Activated CD4-positive, CD25-positive, alpha-beta regulatory T cell treated with anti-CD3 and anti-CD28 coated beads, Interleukin-2, amount 50 U/mL, for 72 hours (primary cell): ENCODE data around the gene GSKIP.

Source experiments
- DNase-seq: peaks from one replicate; pipeline ENCODE4 v3.0.0; 2021

The GSKIP gene

DNA sequence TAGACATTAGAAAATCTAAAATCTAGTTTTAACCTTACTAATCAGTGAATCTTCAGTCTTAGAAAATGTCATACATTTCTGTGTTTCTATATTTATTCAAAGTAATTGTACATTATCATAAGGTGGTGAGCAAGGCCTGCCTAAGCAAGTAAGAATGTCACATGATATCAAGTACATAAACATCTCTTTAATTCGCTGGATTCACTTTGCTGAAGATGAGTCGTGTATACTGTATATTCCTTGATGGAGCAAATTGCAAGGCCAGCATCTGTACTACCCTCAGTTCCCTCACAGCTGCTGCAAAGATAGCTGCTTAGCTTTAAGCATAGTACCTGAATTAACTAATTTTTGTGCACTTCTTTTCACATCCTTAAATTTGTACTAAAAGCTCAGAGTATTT, 20.1 kb downstream of the GSKIP start:
- DNase-seq: no peak

DNA sequence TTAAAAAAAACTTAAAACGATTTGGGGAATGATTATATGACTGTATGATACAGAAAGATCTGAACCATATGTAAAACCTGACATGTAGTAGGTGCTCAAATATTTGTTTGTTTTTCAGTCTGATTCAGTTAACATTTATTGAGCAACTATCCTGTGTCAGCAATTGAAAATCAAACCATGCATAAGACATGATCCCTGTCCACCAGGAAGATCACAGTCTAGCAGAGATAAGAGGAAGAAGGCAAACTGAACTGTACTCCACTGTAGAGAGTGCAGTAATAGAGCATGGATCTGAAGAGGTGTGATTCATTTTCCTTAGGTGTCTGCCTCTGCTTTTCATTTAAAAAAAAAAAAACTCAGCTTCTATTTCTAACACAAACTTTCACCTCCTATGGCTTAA, 20.7 kb downstream of the GSKIP start:
- DNase-seq: no peak

DNA sequence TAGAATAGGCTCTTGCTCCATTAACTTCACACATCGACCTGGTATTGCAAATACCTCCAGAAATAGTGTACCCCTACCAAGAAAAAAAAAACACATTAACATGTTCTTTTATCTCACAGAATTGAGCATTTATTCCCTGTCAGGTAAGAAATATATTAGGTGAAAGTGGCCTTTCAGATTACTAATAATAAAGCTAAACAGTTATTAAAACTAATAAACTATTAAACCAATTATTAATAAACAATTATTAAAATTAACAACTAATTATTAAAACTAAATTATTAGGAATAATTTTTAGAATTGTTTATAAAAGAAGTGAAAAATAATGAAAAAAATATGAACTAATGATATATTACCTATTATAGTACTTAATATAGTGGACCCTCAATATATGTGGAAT, 21.4 kb downstream of the GSKIP start:
- no peak for DNase-seq

DNA sequence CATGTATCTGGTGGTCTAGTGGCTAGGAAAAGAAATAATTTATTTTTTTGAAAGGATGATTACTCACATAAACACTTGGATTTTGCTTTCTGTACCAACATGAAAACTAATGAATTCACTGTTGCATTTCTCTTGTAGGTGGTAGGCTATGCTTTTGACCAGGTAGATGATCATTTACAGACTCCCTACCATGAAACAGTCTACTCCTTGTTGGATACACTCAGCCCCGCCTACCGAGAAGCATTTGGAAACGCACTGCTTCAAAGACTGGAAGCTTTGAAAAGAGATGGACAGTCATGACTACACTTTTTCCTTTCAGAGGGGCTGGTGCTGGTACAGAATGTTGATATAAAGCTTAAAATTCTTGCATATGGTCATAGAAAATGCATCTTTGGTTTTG, 22.1 kb downstream of the GSKIP start:
- no peak for DNase-seq

DNA sequence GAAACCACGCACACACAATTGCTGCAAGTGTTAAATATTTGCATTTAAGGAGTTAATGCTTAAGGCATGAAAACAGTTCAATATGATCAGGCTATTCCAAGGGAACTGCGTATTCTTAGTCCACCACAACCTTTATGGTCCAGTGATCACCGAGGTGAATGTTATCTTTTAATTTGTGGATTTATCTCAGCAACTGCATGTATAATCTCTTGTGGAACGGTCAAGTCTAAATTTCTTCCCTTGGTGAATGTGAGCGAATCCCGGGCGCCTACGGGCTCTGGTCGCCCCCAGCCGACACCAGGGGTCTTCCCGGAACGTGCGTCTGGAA, 27.6 kb downstream of the GSKIP start:
- DNase-seq: no peak

DNA sequence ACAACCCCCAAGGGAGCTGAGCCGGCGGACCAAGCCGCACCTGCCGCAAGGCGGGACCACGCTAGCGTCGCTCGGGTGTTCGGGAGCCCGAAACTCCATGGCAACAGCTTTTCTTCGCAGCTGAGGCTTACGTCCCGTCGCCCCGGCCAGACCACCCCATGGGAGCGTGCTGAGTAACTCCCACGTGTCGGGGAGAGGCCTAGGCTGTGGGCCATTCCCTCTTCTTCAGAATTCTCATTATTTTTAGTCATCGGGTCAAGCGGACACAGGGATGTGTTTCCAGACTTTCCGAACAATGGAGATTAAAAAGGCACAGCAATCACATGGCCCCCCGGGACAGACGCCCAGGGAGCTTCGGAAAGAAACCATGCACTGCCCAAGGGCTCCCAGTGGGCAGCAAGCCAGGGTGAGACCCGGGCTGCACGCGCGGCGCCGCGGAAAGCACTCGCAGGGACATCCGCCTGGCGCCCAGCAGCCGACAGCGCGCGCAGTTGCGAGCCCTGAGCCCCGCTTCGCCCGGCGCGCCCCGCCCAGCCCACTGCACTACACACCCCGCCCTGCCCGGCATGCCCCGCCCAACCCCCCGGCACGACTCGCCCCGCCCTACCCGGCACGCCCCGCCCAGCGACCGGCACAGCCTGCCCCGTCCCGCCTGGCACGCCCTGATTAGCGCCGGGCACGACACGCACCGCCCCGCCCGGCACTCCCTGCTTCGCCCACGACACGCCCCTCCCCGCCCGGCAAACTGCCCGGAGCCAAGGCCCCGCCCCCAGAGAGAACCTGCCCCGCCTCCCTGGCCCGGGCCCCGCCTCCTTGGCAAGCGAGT, 28.2 kb downstream of the GSKIP start:
- peak; percentile 100 for DNase-seq

DNA sequence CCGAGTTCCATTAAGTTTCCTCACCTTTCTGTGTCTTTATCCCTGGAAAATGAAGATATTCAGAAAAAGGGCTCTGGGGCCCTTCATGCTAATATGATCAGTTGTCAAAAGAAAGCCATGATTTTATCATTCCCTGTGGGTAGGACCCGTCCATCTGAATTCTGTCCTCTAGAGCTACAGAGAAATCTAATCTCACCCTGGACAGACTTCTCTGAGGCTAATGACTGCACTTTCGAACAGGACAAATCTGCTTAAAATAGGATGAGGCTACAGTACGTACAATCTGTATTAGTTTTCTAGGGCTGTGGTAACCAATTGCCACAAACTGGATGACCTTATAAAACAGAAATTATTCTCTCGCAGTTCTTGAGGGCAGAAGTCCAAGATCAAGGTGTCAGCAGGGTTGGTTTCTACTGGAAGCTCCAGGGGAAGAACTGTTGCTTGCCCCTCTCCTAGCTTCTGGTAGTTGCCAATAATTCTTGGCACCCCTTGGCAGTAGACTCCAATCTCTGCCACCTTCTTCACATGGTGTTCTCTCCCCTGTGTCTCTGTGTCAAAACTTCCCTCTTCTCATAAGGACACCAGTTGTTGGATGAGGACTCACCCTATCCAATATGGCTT, 29.9 kb downstream of the GSKIP start:
- DNase-seq: no peak

DNA sequence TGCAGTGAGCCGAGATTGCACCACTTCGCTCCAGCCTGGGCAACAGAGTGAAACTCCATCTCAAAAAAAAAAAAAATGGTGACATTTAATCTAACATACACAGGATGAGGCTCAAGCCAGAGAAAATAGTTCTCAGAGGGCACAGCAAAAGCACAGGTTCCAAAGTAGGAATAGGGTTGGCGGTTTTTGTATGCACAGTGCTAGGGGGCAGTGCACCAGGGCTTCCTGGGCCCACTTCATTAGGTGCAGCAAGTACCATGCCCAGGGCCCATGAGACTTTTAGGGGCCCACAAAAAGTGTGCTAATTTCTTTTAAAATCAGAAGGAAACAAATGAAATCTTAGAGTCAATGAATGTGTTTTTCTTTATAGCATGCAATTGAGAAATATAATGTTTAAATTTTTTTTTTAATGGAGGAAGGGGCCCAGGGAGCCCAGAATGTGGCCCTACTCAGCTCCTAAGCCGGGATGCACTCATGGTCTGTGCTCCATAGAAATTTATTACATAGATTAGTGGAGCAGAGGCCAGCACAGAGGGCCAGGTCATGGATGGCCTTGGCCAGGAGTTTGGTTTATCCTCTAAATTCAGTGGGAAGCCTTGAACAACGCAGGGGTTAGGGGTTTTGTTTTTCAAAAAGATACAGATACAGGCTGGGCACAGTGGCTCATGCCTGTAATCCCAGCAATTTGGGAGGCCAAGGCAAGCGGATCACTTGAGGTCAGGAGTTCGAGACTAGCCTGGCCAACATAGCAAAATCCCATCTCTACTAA, 30.9 kb downstream of the GSKIP start:
- no peak for DNase-seq

DNA sequence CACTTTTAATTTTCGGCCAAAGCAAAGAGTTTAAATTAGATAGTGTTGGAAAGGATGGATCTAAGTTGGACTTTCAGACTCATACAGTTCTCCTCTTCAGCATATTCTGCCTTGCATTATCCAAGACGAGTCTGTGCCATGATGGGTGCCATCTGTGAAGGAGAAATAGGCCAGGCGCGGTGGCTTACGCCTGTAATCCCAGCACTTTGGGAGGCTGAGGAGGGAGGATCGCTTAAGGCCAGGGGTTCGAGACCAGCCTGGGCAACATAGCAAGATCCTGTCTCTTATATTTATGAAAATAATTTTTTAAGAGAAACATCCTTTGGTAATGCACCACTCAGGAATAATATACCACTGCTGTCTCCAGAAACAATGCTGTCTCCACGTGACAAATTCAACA, 35.1 kb downstream of the GSKIP start:
- no peak for DNase-seq

DNA sequence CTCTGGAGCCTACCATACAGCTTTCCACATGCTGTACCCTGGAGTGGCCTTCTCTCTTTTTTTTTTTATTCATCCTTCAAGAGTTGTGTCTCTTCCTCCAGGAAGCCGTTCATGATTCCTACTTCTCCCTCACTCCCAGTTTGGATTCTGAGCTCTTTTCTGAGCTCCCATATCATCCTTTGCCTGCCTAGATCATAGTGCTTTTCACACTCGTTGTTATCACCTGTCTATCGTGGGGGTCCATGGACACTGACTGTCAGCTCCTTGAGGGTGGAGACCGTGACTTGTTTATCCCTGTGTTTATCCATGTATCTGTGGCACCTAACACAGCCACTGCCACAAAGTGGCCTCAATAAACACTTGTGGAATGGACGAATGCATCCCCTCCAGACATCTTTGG, 35.6 kb downstream of the GSKIP start:
- no peak for DNase-seq

DNA sequence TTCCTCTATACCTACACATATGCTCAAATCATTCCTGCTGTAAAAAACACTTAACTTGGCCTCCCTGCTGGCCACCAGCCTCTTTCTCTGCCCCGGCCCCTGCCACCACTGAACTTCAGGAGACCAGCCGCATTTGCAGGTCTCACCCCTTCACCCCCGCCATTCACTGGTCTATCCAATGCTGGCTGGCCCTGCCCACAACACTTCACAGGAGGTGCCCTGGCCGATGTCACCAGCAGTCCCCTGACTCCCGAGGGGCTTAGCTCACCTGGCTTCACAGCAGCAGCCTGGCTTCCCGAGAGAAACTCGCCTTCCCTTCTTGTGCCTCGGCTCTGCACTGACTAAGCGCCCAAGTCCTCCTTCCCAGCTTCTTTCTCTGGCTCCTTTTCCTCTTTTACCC, 36.1 kb downstream of the GSKIP start:
- no peak for DNase-seq

DNA sequence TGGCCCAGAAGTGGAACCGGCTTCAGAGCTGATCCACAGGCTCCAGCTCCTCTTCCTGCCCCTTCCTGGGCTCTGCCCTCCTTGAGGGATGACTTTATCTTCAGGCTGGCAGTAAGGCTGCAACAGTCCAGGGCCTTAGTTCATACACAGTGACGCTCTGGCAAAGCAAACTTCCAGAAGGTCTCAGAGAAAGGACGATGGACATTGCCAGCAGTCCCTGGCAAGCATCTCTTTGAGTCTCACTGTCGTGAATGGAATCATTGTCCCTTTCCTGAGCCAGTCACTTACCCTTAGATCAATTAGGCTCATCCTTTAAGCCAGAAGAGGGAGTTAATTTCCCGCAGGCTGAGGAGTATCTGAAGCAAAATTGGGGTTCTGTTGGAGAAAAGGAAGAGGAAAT, 37.2 kb downstream of the GSKIP start:
- DNase-seq: no peak

DNA sequence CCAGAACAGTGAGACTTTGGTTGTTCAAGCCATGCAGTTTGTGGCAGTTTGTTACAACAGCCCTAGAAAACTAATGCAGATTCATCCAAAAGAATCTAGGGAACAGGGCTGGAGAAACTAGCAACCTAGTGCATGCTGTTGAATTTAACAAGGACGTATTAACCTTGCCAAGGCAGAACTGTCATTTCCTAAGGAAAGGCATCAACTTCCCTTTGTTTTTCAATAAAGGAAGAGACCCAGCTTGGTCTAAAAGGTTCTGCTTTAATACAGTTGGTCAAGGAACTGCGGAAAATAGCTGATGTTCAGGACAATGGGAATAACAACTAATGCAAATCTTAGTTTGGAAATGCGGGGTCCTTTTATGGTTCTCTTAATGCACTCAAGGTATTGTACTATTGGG, 40.1 kb downstream of the GSKIP start:
- no peak for DNase-seq

DNA sequence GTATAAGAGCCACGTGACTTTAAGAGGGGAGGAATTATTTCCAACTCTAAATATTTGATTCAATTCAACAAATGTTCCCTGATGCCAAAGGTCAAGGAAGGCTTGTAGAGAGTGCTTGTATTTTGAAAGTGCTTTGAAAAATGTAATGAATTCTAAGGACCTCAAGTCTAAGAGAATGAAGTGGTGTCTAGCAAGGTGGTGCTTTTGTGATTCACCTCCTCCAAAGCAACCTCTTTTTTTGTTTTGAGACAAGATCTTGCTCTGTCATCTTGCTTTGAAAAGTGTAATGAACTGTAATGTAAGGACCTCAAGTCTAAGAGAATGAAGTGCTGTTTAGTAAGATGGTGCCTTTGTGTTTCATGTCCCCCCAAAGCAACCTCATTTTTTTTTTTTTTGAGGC, 42.4 kb downstream of the GSKIP start:
- DNase-seq: no peak

DNA sequence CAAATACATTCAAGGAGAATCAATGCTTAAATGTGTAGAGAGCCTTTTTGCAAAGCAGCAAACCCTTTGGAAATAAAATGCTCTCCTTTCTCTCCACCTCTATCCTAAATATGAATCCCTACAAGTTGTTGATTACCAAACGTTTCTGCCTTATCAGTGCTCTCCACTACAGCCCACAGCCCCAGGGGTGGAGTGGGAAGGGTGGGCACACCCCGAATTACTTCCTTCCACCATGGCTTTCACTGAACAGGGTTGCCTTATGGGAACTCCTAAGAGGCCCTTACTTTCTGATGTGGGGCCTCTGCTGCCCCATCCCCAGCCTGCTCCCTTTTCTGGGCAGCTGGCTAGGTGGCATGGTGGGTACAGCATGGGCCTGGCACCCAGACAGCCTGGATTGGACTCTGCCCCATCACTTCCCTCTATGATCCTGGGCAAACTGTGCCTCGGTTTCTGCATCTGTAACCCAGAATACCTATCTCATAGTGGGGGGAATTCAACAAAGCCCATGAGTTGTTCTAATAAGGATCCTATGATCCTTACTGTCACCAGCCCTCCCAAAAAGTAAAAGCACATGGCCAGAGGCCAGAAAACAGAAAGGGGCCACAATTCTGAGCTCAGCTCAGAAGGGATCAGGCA, 44.7 kb downstream of the GSKIP start:
- DNase-seq: no peak

DNA sequence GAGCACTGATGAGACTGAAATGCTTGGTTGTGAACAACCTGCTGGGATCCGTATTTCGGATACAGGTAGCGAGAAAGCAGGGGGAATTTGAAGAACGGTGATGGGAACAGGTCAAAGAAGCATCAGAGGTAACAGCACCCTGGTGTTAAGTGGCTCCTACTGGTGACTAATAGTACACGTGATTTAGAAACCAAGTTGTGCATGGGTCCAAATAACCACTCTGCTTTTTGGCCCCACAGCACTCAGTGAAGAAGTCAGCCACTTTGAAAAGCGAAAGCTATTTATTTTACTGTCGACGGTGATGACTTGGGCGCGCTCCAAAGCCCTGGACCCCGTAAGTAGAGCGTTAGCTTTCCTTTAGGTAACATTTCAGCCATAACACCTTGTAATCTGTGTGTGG, 45.3 kb downstream of the GSKIP start:
- no peak for DNase-seq

DNA sequence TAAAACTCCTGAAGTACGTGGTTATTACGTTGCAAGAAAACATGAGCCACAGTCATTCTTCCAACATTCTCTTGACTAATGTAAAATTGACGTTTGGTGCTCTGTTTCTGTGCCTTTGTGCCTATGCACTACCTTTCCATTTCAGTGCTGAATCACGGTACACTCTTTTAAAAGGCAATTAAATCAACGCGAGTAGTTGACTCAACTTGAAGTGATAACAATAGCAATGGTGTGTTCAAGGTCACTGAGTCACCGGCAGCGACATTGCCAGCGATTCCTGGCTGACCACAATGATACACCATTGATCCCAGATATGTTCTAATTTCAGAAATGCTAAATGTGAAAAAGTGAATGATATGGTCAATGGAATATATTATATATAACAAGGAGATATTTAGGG, 46.4 kb downstream of the GSKIP start:
- no peak for DNase-seq

DNA sequence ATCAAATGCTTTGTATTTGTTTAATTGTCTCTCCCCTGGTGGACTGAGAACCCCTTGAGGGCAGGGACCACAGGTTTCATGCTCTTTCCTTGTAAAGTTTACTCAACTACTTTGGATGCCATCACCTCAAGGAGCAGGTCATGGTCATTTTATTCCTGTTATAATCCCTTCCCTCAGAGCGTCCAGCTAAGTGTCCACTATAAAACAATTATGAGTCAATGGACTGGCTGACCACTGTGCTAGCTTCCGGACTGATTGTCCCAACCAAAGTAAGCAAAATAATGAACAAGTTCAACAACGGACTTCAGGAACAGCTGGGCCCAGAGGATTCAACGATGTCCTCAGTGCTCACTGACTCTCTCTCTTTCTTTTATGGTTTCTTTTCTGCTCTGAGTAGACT, 46.8 kb downstream of the GSKIP start:
- no peak for DNase-seq

DNA sequence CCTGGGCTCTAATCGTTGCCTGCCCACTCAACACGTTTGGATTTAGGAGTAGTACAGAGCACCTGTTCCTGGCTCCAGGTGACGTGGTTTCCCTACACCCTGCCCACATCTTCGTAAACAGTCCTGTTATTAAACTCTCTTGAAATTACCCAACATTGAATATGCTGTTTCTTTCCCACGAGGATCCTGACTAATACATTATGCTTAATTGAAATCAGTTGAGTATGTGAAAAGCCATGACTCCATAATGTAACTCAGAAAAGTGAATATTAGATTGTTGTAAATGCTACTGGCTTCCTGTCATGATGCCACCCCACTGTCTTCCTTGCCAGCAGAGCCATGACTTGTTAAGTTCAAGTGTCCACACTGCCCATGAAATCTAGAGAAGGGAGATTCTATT, 50.2 kb downstream of the GSKIP start:
- no peak for DNase-seq

DNA sequence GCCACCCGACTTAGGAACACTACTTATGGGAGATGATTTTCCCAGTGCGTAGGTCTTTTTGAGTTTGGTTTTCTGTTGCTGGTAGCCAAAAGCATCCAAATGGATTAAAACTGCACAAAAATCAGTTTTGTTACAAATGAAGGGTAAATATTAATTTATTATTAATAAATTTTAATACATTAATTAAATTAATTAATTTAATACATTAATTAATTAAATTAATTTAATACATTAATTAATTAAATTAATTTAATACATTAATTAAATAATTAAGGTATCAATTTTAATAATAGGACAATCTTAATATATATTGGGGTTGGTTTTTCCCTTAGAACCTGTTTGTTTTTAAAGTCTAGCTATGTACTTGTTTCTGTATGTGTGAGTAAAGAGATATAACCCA, 52.2 kb downstream of the GSKIP start:
- DNase-seq: no peak

DNA sequence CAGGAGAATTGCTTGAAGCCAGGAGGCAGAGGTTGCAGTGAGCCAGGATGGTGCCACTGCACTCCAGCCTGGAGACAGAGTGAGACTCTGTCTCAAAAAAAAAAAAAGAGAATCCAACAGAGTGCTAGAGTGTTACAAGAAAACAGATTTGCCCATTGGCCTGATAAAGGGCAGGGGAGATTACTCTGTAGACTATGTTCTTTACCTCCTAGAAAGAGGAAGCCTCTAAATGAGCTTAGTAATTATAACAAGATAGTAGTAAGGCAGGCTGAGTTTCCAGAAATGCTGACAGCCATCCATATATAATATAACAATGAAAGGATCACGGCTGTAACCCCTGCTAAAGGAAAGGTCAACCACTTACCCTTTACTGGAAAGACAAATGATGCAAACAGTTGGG, 53.0 kb downstream of the GSKIP start:
- DNase-seq: no peak

DNA sequence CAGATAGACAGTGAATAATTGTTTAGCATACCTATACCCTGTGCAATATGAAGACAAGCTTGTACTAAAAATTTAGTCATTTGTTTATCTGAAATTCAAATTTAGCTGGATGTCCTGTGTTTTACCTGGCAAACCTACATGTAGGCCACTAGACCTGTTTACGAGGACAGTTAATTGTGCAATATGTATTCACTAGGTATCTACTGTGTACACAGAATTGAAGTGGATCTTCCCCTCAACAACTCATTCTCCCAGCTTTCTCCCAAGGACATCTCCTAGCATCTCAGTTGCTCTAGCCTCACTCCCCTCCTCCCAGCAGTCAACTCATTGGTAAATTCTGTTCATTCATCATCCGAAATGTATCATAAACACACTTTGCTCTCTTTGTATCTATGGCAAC, 53.9 kb downstream of the GSKIP start:
- DNase-seq: no peak

DNA sequence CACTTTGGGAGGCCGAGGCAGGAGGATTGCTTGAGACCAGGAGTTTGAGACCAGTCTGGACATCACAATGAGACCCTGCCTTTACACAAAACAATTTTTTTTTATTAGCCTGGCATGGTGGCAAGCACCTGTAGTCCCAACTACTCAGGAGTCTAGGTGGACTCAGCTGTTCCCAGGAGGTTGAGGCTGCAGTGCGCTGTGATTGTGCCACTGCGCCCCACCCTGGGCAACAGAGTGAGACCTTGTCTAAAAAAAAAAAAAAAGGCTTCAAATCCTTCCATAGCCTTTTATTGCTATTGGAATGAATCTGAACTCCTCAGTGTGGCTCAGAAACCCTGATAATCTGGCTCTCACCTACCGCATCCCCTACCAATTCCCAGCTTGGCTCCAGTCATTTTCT, 54.7 kb downstream of the GSKIP start:
- no peak for DNase-seq

DNA sequence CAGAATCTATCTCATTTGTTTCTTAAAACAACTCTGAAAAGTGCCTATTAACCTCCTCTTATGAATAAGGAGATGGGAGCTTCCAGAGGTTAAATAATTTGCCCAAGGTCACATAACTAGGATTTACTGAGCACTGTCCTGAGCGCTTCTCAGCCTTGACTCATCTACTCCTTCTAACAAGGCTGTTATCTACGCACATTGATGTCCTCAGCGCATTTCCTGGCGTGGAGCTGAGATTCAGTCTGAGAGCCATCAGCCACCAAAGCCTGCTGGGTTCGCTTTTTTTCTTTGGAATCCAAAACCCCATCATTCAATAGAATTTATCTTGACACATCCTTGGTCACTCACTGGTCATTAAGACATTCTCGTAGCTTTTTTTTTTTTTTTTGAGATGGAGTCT, 57.9 kb downstream of the GSKIP start:
- no peak for DNase-seq
